ENCODE data around the gene ZNF808. TPM values are rescaled to one million over a fixed set of nuclear protein-coding genes. Genes with fewer than 3 reads are reported as not detected.
"Not testable (repeated sequence)": the region's sequence is repeated elsewhere in the genome, so short reads cannot be mapped to it uniquely, and the experiment has no call there.

ZNF808 gene
- 10 to 100 TPM; 17.7 to 52.4 (median 33.7) TPM for total RNA-seq
- polyA plus RNA-seq: 10 to 100 TPM in 1 of 2 donors, 1 to 10 TPM in 1; 5.8 to 16.5 TPM
- 27.9 reads per million, percentile 58 among the genes with 10 or more reads in this experiment for total RNA-seq

- Mint-ChIP-seq H3K27me3 (no peaks in the 10 kb centered on the region), H3K27ac (peak within 1 kb of the TSS; percentile 84 to 99 (median 98)), H3K9me3 (peaks cover under 1 to 42% (median 13%) of the 10 kb centered on the region in 11 donors), H3K36me3 (peaks cover 13 to 31% (median 16%) of the 10 kb centered on the region in 5 donors), H3K4me3 (peak within 1 kb of the TSS; percentile 91 to 100 (median 98)), H3K4me1 (peaks cover 18 to 34% (median 25%) of the 10 kb centered on the region in 7 donors)
- CTCF ChIA-PET: interaction anchor here (0.7 kb wide), 1 partner anchor 1260 kb away, joined by 7 read pairs; no protein-coding TSS in a partner anchor
- peak within 1 kb of the TSS; percentile 99 for H3K4me3 ChIP-seq (ENCODE audit: low read length)
- H3K27me3 ChIP-seq (ENCODE audit: control insufficient read depth in 2 of 2, insufficient read depth in 2 of 2, low read length in 2 of 2): no peaks in the 10 kb centered on the region
- DNase-seq: peak; percentile 79 to 95 (median 90)
- no peaks in the 10 kb centered on the region for H3K36me3 ChIP-seq (ENCODE audit: control insufficient read depth in 2 of 3, insufficient read depth in 3 of 3, low read length in 3 of 3)
- POLR2A ChIA-PET: interaction anchor here (0.6 to 0.7 kb wide), 3 partner anchors 64 to 905 kb away, joined by 3 to 4 read pairs (median 4); partner anchors contain the start of gene ZNF761
- peaks cover 9 to 12% of the 10 kb centered on the region in 2 donors for H3K4me1 ChIP-seq (ENCODE audit: control insufficient read depth in 2 of 2, insufficient read depth in 2 of 2, low read length in 2 of 2)
- peak; percentile 99 for ATAC-seq
- H3K9me3 ChIP-seq (ENCODE audit: control insufficient read depth in 2 of 3, low read length in 3 of 3): peaks cover 0 to 7% (median 6%) of the 10 kb centered on the region in 3 experiments
- peak within 1 kb of the TSS; percentile 91 for H3K27ac ChIP-seq (ENCODE audit: low read depth, low read length)
- intact Hi-C loops (cut with micrococcal nuclease): loop anchor here (1.0 to 5.0 kb wide), 20 partner anchors 8 to 806 kb away; partner anchors contain the start of genes ZNF160 (in 2 of the 2), ZNF528 (in 2 of the 2), ZNF611 (in 2 of the 2) and ZNF701 (in 2 of the 2)
Measured at GRCh38 chr19:52527134-52527955, at the start of gene ZNF808. ZNF808 (plus strand) TSS chr19:52527668; CDS start chr19:52543285, 15,617 bp downstream.

- DNase-seq; H3K4me3 Mint-ChIP-seq; H3K4me1 Mint-ChIP-seq; CTCF ChIA-PET; ATAC-seq; H3K4me1 ChIP-seq (ENCODE audit: control insufficient read depth in 2 of 2, insufficient read depth in 2 of 2, low read length in 2 of 2); intact Hi-C loops (cut with micrococcal nuclease); H3K27ac ChIP-seq (ENCODE audit: low read depth, low read length); H3K4me3 ChIP-seq (ENCODE audit: low read length); H3K27ac Mint-ChIP-seq; H3K36me3 ChIP-seq (ENCODE audit: control insufficient read depth in 2 of 3, insufficient read depth in 3 of 3, low read length in 3 of 3); H3K27me3 ChIP-seq (ENCODE audit: control insufficient read depth in 2 of 2, insufficient read depth in 2 of 2, low read length in 2 of 2); POLR2A ChIA-PET: not testable (repeated sequence)
- Mint-ChIP-seq H3K36me3 (peaks cover 6 to 22% (median 8%) of the 10 kb centered on the region in 5 donors), H3K27me3 (peaks cover 0 to 12% (median 6%) of the 10 kb centered on the region in 5 donors), H3K9me3 (peaks cover 11 to 99% (median 55%) of the 10 kb centered on the region in 11 donors)
- peaks cover 0 to 79% (median 0%) of the 10 kb centered on the region in 3 experiments for H3K9me3 ChIP-seq (ENCODE audit: control insufficient read depth in 2 of 3, low read length in 3 of 3)
Measured at GRCh38 chr19:52484111-52484743, 43.2 kb upstream of the ZNF808 start.

- intact Hi-C loops (cut with micrococcal nuclease); H3K4me1 ChIP-seq (ENCODE audit: control insufficient read depth in 2 of 2, insufficient read depth in 2 of 2, low read length in 2 of 2); H3K4me3 ChIP-seq (ENCODE audit: low read length); H3K27me3 ChIP-seq (ENCODE audit: control insufficient read depth in 2 of 2, insufficient read depth in 2 of 2, low read length in 2 of 2); ATAC-seq; POLR2A ChIA-PET; H3K36me3 ChIP-seq (ENCODE audit: control insufficient read depth in 2 of 3, insufficient read depth in 3 of 3, low read length in 3 of 3); H3K4me1 Mint-ChIP-seq; DNase-seq; H3K27ac Mint-ChIP-seq; H3K27ac ChIP-seq (ENCODE audit: low read depth, low read length); H3K4me3 Mint-ChIP-seq: not testable (repeated sequence)
- peaks cover 11 to 98% (median 57%) of the 10 kb centered on the region in 11 donors for H3K9me3 Mint-ChIP-seq
- H3K36me3 Mint-ChIP-seq: peaks cover 6 to 22% (median 8%) of the 10 kb centered on the region in 5 donors
- H3K9me3 ChIP-seq (ENCODE audit: control insufficient read depth in 2 of 3, low read length in 3 of 3): peaks cover 0 to 73% (median 0%) of the 10 kb centered on the region in 3 experiments
- CTCF ChIA-PET: interaction anchor here (0.6 kb wide), 1 partner anchor 1550 kb away, joined by 3 read pairs; no protein-coding TSS in a partner anchor
- H3K27me3 Mint-ChIP-seq: peaks cover 0 to 12% (median 6%) of the 10 kb centered on the region in 5 donors
Measured at GRCh38 chr19:52485064-52485463, 42.4 kb upstream of the ZNF808 start.

- intact Hi-C loops (cut with micrococcal nuclease); H3K4me1 ChIP-seq (ENCODE audit: control insufficient read depth in 2 of 2, insufficient read depth in 2 of 2, low read length in 2 of 2); H3K4me1 Mint-ChIP-seq; DNase-seq; H3K27ac Mint-ChIP-seq; POLR2A ChIA-PET; H3K36me3 ChIP-seq (ENCODE audit: control insufficient read depth in 2 of 3, insufficient read depth in 3 of 3, low read length in 3 of 3); H3K27ac ChIP-seq (ENCODE audit: low read depth, low read length); H3K4me3 ChIP-seq (ENCODE audit: low read length); H3K27me3 ChIP-seq (ENCODE audit: control insufficient read depth in 2 of 2, insufficient read depth in 2 of 2, low read length in 2 of 2); H3K4me3 Mint-ChIP-seq; ATAC-seq: not testable (repeated sequence)
- CTCF ChIA-PET: interaction anchor here (0.6 kb wide), 1 partner anchor 1549 kb away, joined by 3 read pairs; no protein-coding TSS in a partner anchor
- H3K27me3 Mint-ChIP-seq: peaks cover 0 to 12% (median 6%) of the 10 kb centered on the region in 5 donors
- H3K9me3 ChIP-seq (ENCODE audit: control insufficient read depth in 2 of 3, low read length in 3 of 3): peaks cover 0 to 69% (median 0%) of the 10 kb centered on the region in 3 experiments
- peaks cover 13 to 98% (median 55%) of the 10 kb centered on the region in 11 donors for H3K9me3 Mint-ChIP-seq
- H3K36me3 Mint-ChIP-seq: peaks cover 6 to 22% (median 8%) of the 10 kb centered on the region in 5 donors
Measured at GRCh38 chr19:52485561-52486240, 41.8 kb upstream of the ZNF808 start.

- no peak overlapping the region for H3K27ac Mint-ChIP-seq
Measured at GRCh38 chr19:52492201-52492993, 35.1 kb upstream of the ZNF808 start.

More at GRCh38 chr19:52492201-52492993, 35.1 kb upstream of the ZNF808 start:
- no peaks in the 10 kb centered on the region for H3K4me1 ChIP-seq (ENCODE audit: control insufficient read depth in 2 of 2, insufficient read depth in 2 of 2, low read length in 2 of 2)
- intact Hi-C loops (cut with micrococcal nuclease): no loop called here
- H3K36me3 ChIP-seq (ENCODE audit: control insufficient read depth in 2 of 3, insufficient read depth in 3 of 3, low read length in 3 of 3): no peaks in the 10 kb centered on the region
- ChIA-PET POLR2A (no interaction called here), CTCF (no interaction called here)
- Mint-ChIP-seq H3K27me3 (peaks cover 0 to 11% (median 7%) of the 10 kb centered on the region in 5 donors), H3K36me3 (peaks cover 5 to 27% (median 15%) of the 10 kb centered on the region in 5 donors), H3K9me3 (peaks cover 10 to 93% (median 54%) of the 10 kb centered on the region in 11 donors), H3K4me1 (peaks cover 0 to 3% (median 0%) of the 10 kb centered on the region in 7 donors), H3K4me3 (no peak overlapping the region)
- DNase-seq (no peak), ATAC-seq (no peak)
- H3K4me3 ChIP-seq (ENCODE audit: low read length): no peak overlapping the region
- no peak overlapping the region for H3K27ac ChIP-seq (ENCODE audit: low read depth, low read length)
- H3K9me3 ChIP-seq (ENCODE audit: control insufficient read depth in 2 of 3, low read length in 3 of 3): peaks cover 0 to 44% (median 0%) of the 10 kb centered on the region in 3 experiments
- H3K27me3 ChIP-seq (ENCODE audit: control insufficient read depth in 2 of 2, insufficient read depth in 2 of 2, low read length in 2 of 2): no peaks in the 10 kb centered on the region

Measured in naive thymus-derived CD4-positive, alpha-beta T cell (primary cell).